ENCODE measurements around the gene NAT10.

Gene NAT10

GRCh38 chr11:34111722-34112270 is 6.4 kb downstream of the NAT10 start:
- no peak for DNase-seq (ENCODE audit: low read depth)

GRCh38 chr11:34114014-34114413 is 8.6 kb downstream of the NAT10 start:
- DNase-seq (ENCODE audit: low read depth) = no peak

- DNase-seq (ENCODE audit: low read depth) = no peak
Measured at GRCh38 chr11:34114471-34114870, 9.0 kb downstream of the NAT10 start.

GRCh38 chr11:34120651-34121050 is 15.2 kb downstream of the NAT10 start:
- no peak for DNase-seq (ENCODE audit: low read depth)

- DNase-seq (ENCODE audit: low read depth) = no peak
Measured at GRCh38 chr11:34124885-34125668, 19.6 kb downstream of the NAT10 start.

- DNase-seq (ENCODE audit: low read depth) = no peak
Measured at GRCh38 chr11:34126959-34127848, 21.8 kb downstream of the NAT10 start.

- DNase-seq (ENCODE audit: low read depth) = no peak
Measured at GRCh38 chr11:34128824-34129223, 23.4 kb downstream of the NAT10 start.

GRCh38 chr11:34132261-34132965 is 27.0 kb downstream of the NAT10 start:
- DNase-seq (ENCODE audit: low read depth) = no peak

- DNase-seq (ENCODE audit: low read depth) = no peak
Measured at GRCh38 chr11:34134765-34135164, 29.3 kb downstream of the NAT10 start.

GRCh38 chr11:34135439-34135838 is 30.0 kb downstream of the NAT10 start:
- no peak for DNase-seq (ENCODE audit: low read depth)

- no peak for DNase-seq (ENCODE audit: low read depth)
Measured at GRCh38 chr11:34136420-34136819, 31.0 kb downstream of the NAT10 start.

GRCh38 chr11:34139346-34139745 is 33.9 kb downstream of the NAT10 start:
- DNase-seq (ENCODE audit: low read depth) = no peak

GRCh38 chr11:34140149-34140548 is 34.7 kb downstream of the NAT10 start:
- DNase-seq (ENCODE audit: low read depth) = no peak

- DNase-seq (ENCODE audit: low read depth) = no peak
Measured at GRCh38 chr11:34143048-34143447, 37.6 kb downstream of the NAT10 start.

- no peak for DNase-seq (ENCODE audit: low read depth)
Measured at GRCh38 chr11:34145073-34145472, 39.6 kb downstream of the NAT10 start.

- DNase-seq (ENCODE audit: low read depth) = no peak
Measured at GRCh38 chr11:34145847-34146381, 40.5 kb downstream of the NAT10 start.

GRCh38 chr11:34146411-34146810 is 41.0 kb downstream of the NAT10 start:
- no peak for DNase-seq (ENCODE audit: low read depth)

- no peak for DNase-seq (ENCODE audit: low read depth)
Measured at GRCh38 chr11:34146866-34147265, 41.4 kb downstream of the NAT10 start.

- no peak for DNase-seq (ENCODE audit: low read depth)
Measured at GRCh38 chr11:34147581-34147980, 42.2 kb downstream of the NAT10 start.

- DNase-seq (ENCODE audit: low read depth) = no peak
Measured at GRCh38 chr11:34148504-34149165, 43.2 kb downstream of the NAT10 start.

GRCh38 chr11:34149274-34149673 is 43.8 kb downstream of the NAT10 start:
- DNase-seq (ENCODE audit: low read depth) = no peak
